Glomerular endothelial cell (primary cell): Measurements from ENCODE around the gene MEGF10. TPM values are rescaled to one million over a fixed set of nuclear protein-coding genes. Genes with fewer than 3 reads are reported as not detected.

Source experiments
- DNase-seq: peaks from one replicate; pipeline ENCODE4 v3.0.0-alpha.2; 2011; ENCODE audit warnings: low read depth, low spot score; ENCODE audit errors: extremely low read depth
- total RNA-seq: library from RNA; depleted of rRNA; stranded (reverse); fragments of >200 nt; gene quantifications from 2 replicates; pipeline ENCODE4 v1.2.3, GENCODE V29; 2015

The MEGF10 gene
- total RNA-seq, 1 donor from 2014 or later = 15.5 TPM

- no peak for DNase-seq
These were observed 218.2 kb downstream of the MEGF10 start for GRCh38 chr5:127508644-127509373.

Other genes starting within 250 kb of the MEGF10 start
- 1.3 and 10.3 TPM in 2 replicates for gene C5orf63, start 217.3 kb upstream of the MEGF10 start, total RNA-seq
- gene PRRC1, start 226.8 kb downstream of the MEGF10 start, total RNA-seq = 66.0 and 70.8 TPM in 2 replicates